ENCODE measurements around the gene KCND3.
A peak's percentile ranks its signal among the peaks of the same experiment; 100 is the strongest.

Gene KCND3

GRCh38 chr1:111878649-111879048 is 110.8 kb downstream of the KCND3 start:
- DNase-seq, result no peak

- no peak for DNase-seq
These were observed 111.4 kb downstream of the KCND3 start for GRCh38 chr1:111878091-111878490.

DNA sequence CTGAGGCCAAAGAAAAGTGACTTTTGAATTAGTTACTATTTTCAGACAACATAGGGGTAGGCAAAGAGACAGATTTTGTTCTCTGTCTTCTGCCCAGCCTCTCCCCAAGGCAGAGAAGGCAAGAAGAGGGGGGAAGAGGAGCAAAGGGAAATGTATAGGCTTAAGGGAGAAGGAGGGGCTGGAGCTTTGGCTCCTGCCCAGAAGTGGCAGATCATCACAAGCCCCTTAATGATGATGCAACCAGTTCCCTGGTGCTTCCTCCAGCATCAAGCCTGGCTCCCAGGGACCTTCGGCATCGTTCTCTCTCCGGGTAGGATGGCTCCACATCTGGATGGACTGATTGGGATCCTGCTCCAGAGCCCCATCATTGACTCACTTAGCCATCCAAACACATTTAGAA is 112.8 kb downstream of the KCND3 start:
- no peak for DNase-seq

DNA sequence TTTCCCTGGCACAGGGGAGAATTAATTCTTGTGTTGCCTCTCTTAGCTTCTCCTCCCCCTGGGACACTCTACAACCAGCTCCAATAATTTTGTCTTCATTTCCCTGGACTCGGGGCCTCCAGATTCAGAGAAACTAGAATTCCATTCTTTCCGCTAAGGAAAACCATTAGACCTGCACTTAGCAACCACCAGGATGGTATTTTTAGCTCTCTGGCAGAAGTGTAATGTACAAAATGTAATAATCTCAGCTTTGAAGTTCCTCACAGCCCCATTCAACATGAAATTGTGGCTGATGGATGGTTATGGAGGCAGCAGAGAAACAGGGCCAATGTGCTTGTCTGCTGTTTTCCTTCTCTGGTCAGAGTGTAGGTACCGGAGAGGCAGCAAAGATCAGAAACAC is 113.8 kb downstream of the KCND3 start:
- DNase-seq, result no peak

DNA sequence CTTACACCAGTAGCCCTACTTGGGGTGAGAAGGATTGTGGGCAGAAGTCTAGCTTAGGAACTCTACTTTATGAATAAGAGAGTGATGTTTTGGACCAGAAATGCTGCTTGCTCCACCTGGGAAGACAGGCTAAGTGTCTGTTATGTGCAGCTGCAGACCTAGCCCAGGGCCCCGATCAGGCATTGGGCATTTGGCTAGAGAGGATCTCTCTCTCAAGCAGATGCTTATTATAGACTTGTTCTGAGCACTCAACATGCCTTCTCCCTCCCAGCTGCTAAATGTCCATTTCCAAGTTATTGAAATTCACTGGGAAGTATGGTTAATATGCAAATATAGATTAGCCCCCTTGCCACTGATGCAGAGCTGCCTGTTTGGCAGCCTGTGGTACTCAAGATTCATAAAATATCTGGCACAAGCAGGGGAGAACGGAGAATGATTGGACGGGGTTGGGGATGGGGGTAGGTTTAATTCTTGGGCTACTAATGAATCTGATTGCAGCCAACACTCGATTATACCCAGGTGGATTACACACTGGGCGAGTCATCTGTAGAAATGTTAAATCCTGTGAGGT is 115.9 kb downstream of the KCND3 start:
- DNase-seq, result no peak

DNA sequence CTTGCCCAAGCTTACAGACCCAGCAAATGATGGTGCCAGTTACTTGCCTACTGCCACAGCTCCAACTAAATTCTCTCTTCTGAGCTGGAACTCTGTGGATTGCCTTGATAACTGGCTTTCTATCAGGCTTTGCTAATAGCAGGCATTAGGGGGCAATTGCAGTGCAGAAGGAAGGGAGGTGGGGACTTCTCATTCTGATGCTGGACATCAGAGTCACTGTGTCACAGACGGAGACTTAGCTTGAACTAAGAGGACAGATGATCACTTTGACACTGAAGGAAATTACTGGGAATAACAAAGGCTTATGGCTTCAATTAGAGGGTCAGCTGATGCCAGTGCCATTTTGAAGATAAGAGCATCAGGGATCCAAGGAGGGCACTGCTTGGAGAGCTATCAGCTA is 119.3 kb downstream of the KCND3 start:
- DNase-seq, result no peak

DNA sequence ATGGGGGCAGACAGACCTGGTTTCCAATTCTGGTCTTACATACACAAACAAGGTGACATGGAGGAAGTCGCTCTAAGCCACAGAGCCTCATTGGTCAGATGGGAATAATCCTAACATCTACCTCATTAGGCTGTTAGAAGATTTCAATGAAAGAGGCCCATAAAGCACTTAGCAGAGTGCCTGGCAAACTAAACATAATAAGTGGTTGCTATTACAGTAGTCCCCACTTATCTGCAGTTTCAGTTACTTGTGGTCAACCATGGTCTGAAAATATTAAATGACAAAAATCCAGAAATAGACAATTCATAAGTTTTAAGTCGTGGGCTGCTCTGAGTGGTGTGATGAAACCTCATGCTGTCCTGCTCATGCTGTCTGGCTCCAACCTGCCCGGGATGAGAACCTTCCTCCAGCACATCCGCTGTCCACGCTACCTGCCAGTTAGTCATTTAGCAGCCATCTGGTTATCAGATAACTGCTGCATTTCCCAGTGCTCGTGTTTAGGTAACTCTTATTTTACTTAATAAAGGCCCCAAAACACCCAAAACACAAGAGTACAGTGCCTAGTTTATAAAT is 121.5 kb downstream of the KCND3 start:
- DNase-seq, result no peak

- no peak for DNase-seq
These were observed 124.6 kb downstream of the KCND3 start for GRCh38 chr1:111864862-111865261.

GRCh38 chr1:111863401-111863800 is 126.1 kb downstream of the KCND3 start:
- DNase-seq, result no peak

DNA sequence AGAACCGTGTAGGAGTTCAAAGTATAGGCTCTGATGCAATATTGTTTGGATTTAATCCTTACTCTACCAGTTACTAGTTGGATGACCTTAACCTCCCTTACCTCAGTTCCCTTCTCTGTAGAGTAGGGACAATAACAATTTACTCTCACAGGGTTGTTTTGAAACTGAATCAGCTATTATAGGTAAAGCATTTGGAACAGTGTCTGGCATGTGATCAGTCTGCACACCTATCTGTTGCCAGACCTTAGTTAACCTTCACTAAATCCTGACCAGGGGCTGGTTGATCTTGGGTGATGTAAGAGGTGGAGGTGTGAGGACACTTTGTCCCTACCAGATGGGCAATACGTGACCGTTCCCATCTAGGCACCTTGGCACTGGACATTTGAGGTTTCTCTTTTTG is 126.9 kb downstream of the KCND3 start:
- no peak for DNase-seq

DNA sequence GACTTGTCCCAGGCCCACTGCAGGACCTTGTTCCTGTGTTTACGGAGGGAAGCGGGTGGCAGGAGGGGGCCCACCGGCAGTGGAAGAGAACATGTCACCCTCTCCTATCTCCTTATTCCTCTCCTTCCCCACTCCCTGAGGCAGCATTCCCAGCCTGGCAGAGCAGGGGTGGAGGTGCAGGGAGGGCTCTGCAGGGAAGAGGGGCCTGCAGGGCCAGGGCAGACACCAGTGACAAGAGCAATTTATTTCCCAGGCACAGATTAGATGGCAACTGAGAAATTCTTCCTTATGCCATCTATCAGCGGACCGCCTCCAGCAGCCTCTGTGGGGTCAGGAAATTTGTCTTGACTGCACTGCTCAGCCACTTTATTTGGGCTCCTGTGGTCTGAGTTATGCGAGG is 127.9 kb downstream of the KCND3 start:
- no peak for DNase-seq

DNA sequence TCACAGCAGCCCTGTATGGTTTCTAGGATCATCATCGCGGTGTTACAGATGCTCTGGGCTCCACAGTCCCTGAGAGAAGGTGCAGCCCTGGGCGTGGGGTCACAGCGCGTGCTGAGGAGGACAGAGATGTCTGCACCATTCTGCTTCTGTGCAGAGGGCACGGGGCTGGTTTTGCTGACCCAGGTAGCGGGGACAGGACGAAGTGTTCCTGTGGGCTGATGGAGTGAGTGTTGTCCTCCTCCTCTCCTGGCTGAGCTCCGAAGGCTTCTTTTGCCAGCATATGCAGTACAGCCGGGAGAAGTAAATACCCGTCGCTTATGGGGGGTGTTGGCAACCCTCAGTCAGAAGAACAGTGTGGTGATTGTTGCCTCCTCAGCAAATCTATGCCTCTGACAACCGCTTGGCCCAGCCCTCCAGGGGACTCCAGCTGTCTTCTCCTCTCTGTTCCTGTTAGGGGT is 132.2 kb downstream of the KCND3 start:
- no peak for DNase-seq

DNA sequence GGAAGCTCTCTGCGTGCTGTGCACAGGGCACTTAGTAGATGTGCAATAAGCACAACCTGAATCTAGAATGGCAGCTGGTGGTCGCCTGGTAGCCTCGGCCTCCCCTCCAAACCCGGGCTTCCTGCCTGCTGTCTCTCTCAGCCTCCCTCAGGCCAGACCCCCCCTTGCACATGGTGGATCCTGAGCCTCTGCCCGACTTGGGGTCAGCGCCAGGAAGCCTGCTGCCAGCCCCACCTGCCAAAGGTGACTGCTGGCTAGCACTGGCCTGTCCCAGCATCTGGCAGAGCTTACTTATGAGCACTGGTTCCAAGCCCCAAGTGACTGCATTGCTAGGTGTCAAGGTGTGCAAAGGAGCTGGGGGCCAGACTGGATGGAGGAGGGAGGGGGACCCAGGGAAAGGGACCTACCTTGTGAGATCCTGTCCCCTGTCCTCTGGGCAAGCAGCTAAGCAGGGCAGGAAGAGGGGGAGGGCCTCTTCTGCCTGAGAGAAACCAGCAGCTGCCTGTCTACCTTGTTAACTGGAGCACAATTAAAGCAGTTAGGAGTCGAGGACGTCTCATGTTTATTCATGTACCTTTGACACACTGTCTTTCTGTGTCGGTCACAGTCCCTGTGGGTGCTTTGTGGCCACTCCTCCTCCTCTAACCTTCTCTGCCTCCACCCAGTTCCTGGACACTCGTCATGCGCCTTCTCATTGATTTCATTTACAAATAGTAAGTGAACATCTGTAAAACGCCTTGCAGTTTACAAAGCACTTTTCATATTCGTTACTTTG is 132.9 kb downstream of the KCND3 start:
- peak; percentile 57 for DNase-seq

DNA sequence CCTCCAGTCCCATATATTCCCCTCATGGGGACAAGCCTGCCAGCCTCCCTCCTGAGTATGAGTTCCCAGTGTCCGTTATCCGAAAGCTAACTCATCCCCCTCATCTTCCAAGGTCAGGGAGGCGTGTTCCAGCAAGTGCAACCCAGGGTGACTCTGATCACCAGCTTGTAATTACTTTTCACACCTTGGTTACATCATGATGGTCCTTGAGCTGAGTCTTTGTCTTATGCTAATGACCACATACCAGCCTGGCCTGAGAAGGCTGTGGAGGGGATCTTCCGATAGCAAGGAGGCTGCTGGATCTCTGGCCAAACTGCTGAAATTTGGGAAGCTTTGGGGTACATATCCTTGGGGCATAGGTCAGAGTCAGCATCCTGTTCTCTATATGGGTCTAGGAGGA is 134.2 kb downstream of the KCND3 start:
- DNase-seq, result no peak

GRCh38 chr1:111852261-111852721 is 137.2 kb downstream of the KCND3 start:
- DNase-seq, result peak; percentile 46

DNA sequence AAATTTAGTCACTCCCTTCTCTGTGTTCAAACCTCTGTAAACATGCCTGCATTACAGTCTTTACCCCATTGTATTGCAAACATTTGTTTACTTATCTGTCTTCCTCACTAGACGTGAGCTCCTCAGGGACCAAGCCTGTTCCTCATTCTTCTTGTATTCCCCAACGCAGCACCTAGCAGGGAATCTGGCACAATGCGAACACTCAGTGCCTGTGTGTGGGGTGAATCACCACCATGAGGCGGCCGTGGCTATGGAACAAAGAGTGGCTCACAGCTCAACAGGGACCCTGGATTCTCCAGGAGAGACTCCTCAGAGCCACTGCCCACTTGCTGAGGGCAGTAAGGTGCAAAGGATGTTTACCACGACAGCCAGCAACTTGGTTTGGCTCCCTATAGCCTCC is 137.9 kb downstream of the KCND3 start:
- DNase-seq, result no peak

- no peak for DNase-seq
These were observed 139.4 kb downstream of the KCND3 start for GRCh38 chr1:111850109-111850508.

DNA sequence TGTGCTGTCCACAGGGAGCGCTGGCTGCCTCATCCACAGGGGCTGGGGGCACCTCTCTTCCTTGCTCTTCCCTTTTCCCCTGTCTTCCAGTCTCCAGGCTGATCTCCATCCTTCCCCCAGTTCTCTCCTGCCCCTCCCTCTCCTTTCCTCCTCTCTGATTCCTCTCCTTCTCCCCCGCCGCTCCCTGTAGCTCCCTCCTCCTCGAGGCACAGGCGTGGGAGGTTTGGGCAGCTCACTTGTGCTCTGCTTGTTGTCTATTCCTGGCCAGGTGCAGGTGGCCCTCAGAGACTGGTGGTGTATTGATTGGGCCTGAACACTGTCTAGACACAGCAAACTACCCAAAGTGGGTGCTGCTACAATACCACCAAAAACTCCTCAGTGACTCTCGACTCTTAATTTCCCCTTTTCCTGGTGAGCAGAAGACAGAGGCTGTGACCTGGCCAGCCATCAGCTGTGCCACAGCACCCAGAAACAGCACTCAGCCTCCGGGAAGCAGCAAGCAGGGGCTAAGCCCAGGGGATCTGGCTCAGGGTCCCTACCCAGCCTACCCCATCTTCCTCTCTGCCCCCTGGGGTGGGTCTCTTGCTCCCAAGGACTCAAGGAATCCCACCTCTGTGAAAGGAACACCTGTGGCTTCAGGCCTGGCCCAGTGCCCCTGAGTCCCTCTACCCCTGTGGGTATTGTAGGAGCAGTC is 140.5 kb downstream of the KCND3 start:
- no peak for DNase-seq

DNA sequence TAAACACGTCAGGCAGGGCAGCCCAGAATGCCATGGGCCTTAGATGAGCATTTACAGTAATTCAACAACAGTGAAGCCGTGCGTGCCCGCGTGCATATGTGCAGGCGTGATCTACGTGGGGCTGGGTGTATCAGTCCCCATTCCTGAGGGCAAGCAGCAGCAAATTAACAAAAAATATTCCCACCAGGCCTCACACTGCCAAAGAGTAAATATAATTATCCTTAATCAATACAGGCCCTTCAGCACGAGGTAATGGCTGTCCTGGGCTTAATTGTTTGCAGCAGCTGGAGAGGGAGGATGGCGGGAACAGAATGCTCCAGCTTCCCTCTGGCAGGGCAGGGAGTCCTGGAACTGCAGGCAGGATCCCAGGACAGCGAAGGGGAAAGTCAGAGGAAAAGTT is 142.0 kb downstream of the KCND3 start:
- no peak for DNase-seq

DNA sequence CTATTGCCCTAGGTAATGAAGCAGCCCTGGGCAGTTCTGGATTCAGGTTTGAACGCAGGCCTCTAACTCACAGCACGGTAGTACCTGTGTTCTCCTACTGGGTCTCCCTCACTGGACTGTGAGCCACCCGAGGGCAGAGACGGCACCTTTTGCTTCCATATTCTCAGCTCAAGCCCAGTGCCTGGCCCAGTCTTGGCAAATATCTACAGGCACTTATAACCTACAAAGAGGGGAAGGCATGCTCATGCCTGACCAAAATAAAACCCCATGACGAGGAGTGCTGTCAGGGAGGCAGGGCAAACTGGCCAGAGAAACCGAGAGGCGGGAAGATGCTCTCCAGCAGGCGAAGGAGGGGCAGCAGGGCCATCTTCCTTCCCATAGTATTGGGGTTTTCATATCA is 142.6 kb downstream of the KCND3 start:
- DNase-seq, result no peak

GRCh38 chr1:111843177-111843576 is 146.3 kb downstream of the KCND3 start:
- DNase-seq, result no peak

DNA sequence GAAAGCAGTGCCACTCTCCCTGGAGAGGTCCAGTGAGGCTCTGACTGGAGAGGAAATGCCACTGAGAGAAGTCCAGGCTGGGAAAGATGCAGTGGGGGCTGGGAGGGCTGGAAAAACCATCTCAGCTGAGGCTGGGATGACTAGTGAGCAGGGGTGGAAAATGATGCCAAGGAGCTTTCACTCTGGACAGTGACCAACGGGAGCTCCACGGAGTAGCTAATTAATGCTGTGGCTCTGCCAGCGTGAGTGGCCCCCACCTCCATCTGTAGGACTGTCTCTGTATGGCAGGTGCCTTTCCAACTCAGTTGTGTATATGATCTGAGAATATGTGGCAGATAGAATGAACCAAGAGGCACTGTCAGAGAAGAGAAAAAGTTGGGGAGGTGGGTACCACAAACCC is 147.1 kb downstream of the KCND3 start:
- no peak for DNase-seq

GRCh38 chr1:111841746-111842145 is 147.7 kb downstream of the KCND3 start:
- no peak for DNase-seq

- no peak for DNase-seq
These were observed 148.3 kb downstream of the KCND3 start for GRCh38 chr1:111841189-111841588.
